Motor neuron (in vitro differentiated cells): ENCODE results near the gene EIF5. TPM values are rescaled to one million over a fixed set of nuclear protein-coding genes. Genes with fewer than 3 reads are reported as not detected.

ENCODE experiments used
- ATAC-seq, 8 experiments: fragments of 200-7000 bp; cut with Tn5 transposase; replicated peaks in 6 of 8; 2 replicates each; pipeline ENCODE4 v1.8.0; 2021; ENCODE audit warnings: mild to moderate bottlenecking in 8 of 8, moderate library complexity in 8 of 8
- H3K27ac ChIP-seq, 2 donors: fragments of 250-450 bp; sonication (Bioruptor Pico); 2 replicates each; pipeline ENCODE4 v1.9.0; 2021; ENCODE audit warnings: antibody characterized with exemption in 2 of 2, mild to moderate bottlenecking in 2 of 2, moderate library complexity in 1 of 2
- H3K4me1 ChIP-seq, 2 donors: fragments of 250-450 bp; sonication (Bioruptor Pico); replicated peaks in 1 of 2; 2 replicates each; pipeline ENCODE4 v1.6.1; 2021; ENCODE audit warnings: antibody characterized with exemption in 2 of 2, mild to moderate bottlenecking in 2 of 2, moderate library complexity in 1 of 2
- H3K4me3 ChIP-seq, 5 donors: fragments of 250-450 bp; sonication (Bioruptor Pico); 2 replicates each; pipeline ENCODE4 v1.9.0; 2021; ENCODE audit warnings: antibody characterized with exemption in 5 of 5, mild to moderate bottlenecking in 5 of 5, moderate library complexity in 4 of 5
- WGBS, 10 experiments: fragments of 450-650 bp; shearing (Covaris generic); methylation state at CpG; one replicate each; pipeline ENCODE4 v1.0.0; 2022; 5-methylcytosine and 5-hydroxymethylcytosine counted together
- in situ Hi-C, 9 experiments: fragments of 400-800 bp; cut with MboI; loops; one replicate each; pipeline ENCODE4 v1.15.0; 2021; ENCODE audit warnings: low sequenced_read_pairs in 9 of 9, low pct_unique_long_range_greater_than_20kb in 2 of 9; ENCODE audit not compliant: unreplicated experiment in 9 of 9
- total RNA-seq, 8 experiments: library from RNA; unstranded; fragments of 300-600 nt; gene quantifications; 2 replicates each; pipeline versions ENCODE4 v1.2.3 to v1.2.4, GENCODE V29; 2022

EIF5 gene
- total RNA-seq = 100 to 1,000 TPM in 6 of 8 experiments, 10 to 100 TPM in 2; 86.5 to 192 (median 139) TPM

DNA sequence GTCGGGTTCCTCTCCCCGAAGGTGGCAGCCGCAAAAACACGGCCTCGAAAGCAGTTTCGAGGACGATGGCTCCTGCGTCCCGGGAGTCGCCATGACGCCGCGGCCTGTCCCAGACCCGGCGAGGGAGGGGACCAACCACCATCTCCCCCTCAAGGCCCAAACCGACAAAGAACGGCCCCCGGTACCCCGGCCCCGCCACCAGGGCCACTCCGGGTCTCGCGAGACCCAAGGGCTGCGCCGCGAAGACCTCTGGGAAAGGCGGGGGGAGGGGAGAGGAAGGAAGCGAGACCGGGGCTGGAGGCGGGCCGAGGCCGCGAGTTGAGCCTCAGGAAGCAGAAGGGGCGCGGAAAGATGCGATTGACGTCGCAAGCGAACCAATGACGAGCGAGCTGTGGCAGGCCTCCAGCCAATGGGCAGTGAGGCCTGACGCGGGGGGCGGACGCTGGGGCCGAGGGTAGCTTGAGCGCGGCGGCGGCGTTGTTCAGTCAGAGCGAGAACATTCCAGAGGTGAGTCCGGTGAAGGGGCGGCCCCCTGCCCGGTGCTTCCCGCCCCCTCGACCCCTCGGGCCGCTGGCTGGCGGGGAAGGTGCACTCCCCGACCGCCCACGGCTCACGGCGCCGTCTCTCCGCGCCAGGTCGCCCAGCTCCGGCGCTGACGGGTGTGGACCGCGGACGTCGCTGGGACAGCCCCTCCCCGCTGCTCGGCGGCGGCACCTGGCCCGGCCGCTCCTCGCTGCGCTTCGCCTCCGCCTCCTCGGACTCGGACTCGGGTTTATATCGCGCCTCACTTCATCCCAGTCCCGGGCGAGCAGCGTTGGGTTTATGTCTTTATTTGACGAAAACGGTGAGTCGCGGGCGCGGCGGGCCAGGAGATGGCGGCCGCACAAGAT, at the start of gene EIF5:
EIF5 (plus strand) TSS at position 484 of the 890 bp plus-strand sequence. CDS start 1,624 bp downstream, outside the sequence.
- Histone ChIP-seq H3K4me1 (peaks cover 12 to 18% of the 10 kb centered on the region in 2 donors), H3K27ac (peak within 1 kb of the TSS; percentile 98 to 99), H3K4me3 (peak within 1 kb of the TSS; percentile 84 to 94 (median 91))
- in situ Hi-C loops = no loop called here
- peak; percentile 72 to 91 (median 88) for ATAC-seq
- WGBS, 10 experiments = 0 to 2% (median 0%) methylated on average over 3 to 12 of the region's 103 CpGs; no CpG with 5 or more reads in 7 of the 10 experiments

GRCh38 chr14:103284574-103285467, 49.2 kb upstream of the EIF5 start:
- in situ Hi-C loops = loop anchor here in 8 of 9 experiments (10.0 to 25.0 kb wide), 2 partner anchors 198 to 200 kb away; partner anchors contain the start of genes LBHD2 (in 8 of the 8) and EXOC3L4 (in 5 of the 8)
- 37 to 93% (median 73%) methylated on average over 1 to 7 of the region's 9 CpGs; no CpG with 5 or more reads in 1 of the 10 experiments for WGBS, 10 experiments
- Histone ChIP-seq H3K27ac (no peak overlapping the region), H3K4me1 (no peaks in the 10 kb centered on the region), H3K4me3 (no peak overlapping the region)
- ATAC-seq = no peak

DNA sequence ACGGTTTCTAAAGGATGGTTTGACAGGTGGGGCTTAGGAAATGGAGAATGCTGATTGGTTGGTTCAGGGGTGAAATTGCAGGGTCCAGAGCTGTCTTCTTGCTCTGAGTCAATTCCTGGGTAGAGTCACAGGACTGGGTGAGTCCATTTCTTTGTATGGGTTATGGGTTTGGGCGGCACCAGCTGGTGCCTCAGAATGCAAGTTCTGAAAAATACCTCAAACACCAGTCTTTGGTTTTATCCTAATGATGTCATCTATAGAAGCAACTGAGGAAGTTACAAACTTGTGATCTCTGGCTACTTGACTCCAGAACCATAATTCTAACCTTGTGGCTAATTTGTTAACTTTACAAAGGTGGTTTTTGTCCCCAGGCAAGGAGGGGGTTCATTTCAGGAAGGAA, 47.6 kb upstream of the EIF5 start:
- H3K4me1 ChIP-seq = no peaks in the 10 kb centered on the region
- in situ Hi-C loops = loop anchor here in 8 of 9 experiments (10.0 to 25.0 kb wide), 2 partner anchors 199 to 202 kb away; partner anchors contain the start of genes LBHD2 (in 8 of the 8) and EXOC3L4 (in 5 of the 8)
- 40 to 100% (median 80%) methylated on average over 1 to 2 of the region's 2 CpGs; no CpG with 5 or more reads in 2 of the 10 experiments for WGBS, 10 experiments
- H3K4me3 ChIP-seq = no peak overlapping the region
- peak in 2 of 8 experiments; percentile 33 to 41 for ATAC-seq
- no peak overlapping the region for H3K27ac ChIP-seq

DNA sequence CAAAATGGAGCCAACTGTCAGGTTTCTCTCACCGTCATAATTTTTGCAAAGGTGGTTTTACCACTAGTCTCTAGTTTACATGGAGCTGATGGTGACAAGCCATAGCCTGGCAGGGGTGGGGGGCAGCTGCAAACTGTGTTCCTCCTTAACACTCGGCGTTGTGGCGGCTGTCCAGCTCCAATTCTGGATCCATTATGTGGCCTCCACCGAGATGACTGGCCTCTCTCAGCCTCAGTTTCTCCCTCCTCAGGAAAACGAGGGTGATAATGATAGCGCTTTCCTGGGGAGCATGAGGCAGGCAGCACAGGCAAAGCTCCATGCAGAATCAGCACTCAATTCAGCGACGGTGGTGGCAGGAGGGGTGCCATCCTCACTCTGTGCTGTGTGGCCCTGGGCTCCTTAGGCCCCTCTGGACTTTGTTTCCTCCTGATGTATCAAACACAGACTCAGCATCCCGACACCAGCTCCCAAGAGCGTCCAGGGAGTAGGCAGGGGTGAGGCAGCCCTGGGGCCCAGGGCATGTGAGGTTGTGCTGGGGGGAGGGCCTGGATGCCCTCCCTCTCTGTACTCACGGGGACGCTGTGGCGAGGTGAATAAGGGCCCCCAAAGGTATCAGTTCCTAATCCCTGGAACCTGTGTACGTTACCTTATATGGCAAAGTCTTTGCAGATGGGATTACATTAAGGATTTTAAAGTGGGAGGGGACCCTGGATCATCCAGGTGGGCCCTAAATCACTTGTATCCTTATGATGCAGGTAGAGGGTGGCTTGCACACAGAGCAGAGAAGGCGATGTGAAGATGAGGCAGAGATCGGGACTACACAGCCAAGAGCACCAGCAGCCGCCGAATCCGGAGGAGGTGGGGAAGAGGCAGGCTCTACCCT, 46.8 kb upstream of the EIF5 start:
- 20 to 95% (median 78%) methylated on average over 2 to 12 of the region's 20 CpGs; no CpG with 5 or more reads in 2 of the 10 experiments for WGBS, 10 experiments
- H3K4me3 ChIP-seq = no peak overlapping the region
- in situ Hi-C loops = loop anchor here in 8 of 9 experiments (10.0 to 25.0 kb wide), 2 partner anchors 200 to 202 kb away; partner anchors contain the start of genes LBHD2 (in 8 of the 8) and EXOC3L4 (in 5 of the 8)
- no peak for ATAC-seq
- H3K27ac ChIP-seq = no peak overlapping the region
- H3K4me1 ChIP-seq = no peaks in the 10 kb centered on the region

- Histone ChIP-seq H3K4me3 (no peak overlapping the region), H3K27ac (no peak overlapping the region), H3K4me1 (no peaks in the 10 kb centered on the region)
- no peak for ATAC-seq
- WGBS, 10 experiments = 72 to 100% (median 86%) methylated on average over 2 to 9 of the region's 16 CpGs
- in situ Hi-C loops = loop anchor here in 8 of 9 experiments (10.0 to 25.0 kb wide), 2 partner anchors 201 to 203 kb away; partner anchors contain the start of genes LBHD2 (in 8 of the 8) and EXOC3L4 (in 5 of the 8)
These were observed 45.8 kb upstream of the EIF5 start for GRCh38 chr14:103288076-103288766.

DNA sequence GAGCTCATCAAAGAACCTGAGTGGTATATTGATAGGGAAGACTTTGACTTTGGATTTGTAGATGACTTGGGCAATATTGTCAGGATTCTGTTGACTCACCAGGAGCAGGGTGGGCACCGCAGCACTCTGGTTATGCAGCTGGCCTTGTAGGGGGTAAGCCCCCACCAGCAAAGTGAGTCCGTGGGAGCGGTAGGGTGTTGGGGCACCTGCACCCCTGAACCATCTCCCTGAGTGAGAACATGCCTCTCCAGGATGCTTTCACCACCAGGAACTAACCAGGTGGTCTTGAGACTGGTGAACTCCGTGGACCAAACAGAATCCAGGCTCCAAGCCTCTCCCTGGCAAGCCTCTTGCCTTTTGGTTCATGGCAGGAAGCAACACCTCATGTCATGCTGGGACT, 44.0 kb upstream of the EIF5 start:
- 50 to 100% methylated on average over 1 to 2 of the region's 4 CpGs; no CpG with 5 or more reads in 8 of the 10 experiments for WGBS, 10 experiments
- in situ Hi-C loops = loop anchor here in 5 of 9 experiments (25.0 kb wide), 1 partner anchor 203 kb away; the partner anchor contains the start of genes EXOC3L4 (in 5 of the 5) and LBHD2 (in 5 of the 5)
- Histone ChIP-seq H3K27ac (no peak overlapping the region), H3K4me3 (no peak overlapping the region), H3K4me1 (no peaks in the 10 kb centered on the region)
- no peak for ATAC-seq

DNA sequence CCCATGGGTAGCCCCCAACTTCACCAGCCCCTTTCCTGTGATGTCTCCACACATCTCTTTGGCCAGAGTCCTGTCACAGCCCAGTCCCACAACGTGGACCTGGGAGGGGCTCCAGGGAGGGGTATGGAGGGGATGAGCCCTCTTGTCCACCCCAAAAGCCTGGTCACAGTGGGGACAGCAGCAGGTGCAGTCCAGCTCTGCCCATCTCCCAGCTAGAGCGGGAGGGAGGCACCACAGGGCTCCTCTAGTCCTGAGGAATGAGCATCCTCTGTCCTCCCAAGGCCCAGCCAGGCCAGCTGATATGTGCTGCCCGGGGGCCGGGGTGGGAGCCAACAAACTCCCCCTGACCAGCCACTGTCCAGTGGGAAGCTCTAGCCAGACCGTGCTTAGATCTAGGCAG, 43.5 kb upstream of the EIF5 start:
- no peak overlapping the region for H3K4me3 ChIP-seq
- no peaks in the 10 kb centered on the region for H3K4me1 ChIP-seq
- 40 to 80% (median 76%) methylated on average over 1 to 2 of the region's 5 CpGs; no CpG with 5 or more reads in 7 of the 10 experiments for WGBS, 10 experiments
- no peak overlapping the region for H3K27ac ChIP-seq
- ATAC-seq = no peak
- in situ Hi-C loops = loop anchor here in 5 of 9 experiments (25.0 kb wide), 1 partner anchor 203 kb away; the partner anchor contains the start of genes EXOC3L4 (in 5 of the 5) and LBHD2 (in 5 of the 5)

GRCh38 chr14:103290961-103291360, 43.1 kb upstream of the EIF5 start:
- WGBS, 10 experiments = 81 to 90% (median 88%) methylated on average over 1 to 3 of the region's 3 CpGs; no CpG with 5 or more reads in 7 of the 10 experiments
- Histone ChIP-seq H3K4me1 (no peaks in the 10 kb centered on the region), H3K27ac (no peak overlapping the region), H3K4me3 (no peak overlapping the region)
- in situ Hi-C loops = loop anchor here in 5 of 9 experiments (25.0 kb wide), 1 partner anchor 204 kb away; the partner anchor contains the start of genes EXOC3L4 (in 5 of the 5) and LBHD2 (in 5 of the 5)
- ATAC-seq = no peak

DNA sequence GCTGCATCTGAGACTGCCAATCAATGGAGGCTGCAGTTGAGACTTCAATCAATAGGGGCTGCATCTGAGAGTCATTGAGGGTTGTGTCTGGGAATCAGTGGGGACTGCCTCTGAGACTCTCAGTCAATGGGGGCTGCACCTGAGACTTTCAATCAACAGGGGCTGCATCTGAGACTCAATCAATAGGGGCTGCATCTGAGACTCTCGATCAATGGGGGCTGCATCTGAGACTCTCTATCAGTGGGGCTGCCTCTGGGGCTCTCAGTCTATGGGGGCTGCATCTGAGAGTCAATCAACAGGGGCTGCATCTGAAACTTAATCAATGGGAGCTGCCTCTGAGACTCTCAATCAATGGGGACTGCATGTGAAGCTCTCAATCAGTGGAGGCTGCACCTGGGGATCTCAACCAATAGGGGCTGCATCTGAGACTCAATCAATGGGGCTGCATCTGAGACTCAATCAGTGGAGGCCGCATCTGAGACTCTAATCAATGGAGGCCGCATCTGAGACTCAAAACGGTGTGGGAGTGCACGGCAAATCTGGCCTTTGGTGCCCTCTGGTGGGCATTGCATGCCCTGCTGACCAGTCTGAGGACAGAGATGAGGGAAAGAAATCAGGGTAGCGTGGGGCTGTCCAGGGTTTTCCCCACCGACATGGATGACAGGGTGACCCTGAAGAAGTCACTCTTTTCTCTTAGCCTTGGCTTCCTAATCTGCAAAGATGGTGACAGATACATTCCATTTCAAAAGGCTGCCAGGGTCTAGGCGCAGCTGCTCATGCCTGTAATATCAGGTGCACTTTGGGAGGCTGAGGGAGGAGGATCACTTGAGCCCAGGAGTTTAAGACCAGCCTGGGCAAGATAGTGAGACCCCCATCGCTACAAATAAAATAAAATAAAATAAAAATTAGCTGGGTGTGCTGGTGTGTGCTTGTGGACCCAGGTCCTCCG, 41.3 kb upstream of the EIF5 start:
- ATAC-seq = peak; percentile 90 to 99 (median 95)
- Histone ChIP-seq H3K4me3 (no peak overlapping the region), H3K27ac (no peak overlapping the region), H3K4me1 (no peaks in the 10 kb centered on the region)
- in situ Hi-C loops = loop anchor here in 5 of 9 experiments (25.0 kb wide), 1 partner anchor 205 kb away; the partner anchor contains the start of genes EXOC3L4 (in 5 of the 5) and LBHD2 (in 5 of the 5)
- 6 to 50% (median 24%) methylated on average over 1 to 7 of the region's 10 CpGs; no CpG with 5 or more reads in 1 of the 10 experiments for WGBS, 10 experiments

- ATAC-seq = no peak
- 26 to 85% (median 55%) methylated on average over 1 to 5 of the region's 7 CpGs; no CpG with 5 or more reads in 6 of the 10 experiments for WGBS, 10 experiments
- no peaks in the 10 kb centered on the region for H3K4me1 ChIP-seq
- no peak overlapping the region for H3K27ac ChIP-seq
- H3K4me3 ChIP-seq = no peak overlapping the region
- in situ Hi-C loops = loop anchor here in 5 of 9 experiments (25.0 kb wide), 1 partner anchor 206 kb away; the partner anchor contains the start of genes EXOC3L4 (in 5 of the 5) and LBHD2 (in 5 of the 5)
These were observed 40.6 kb upstream of the EIF5 start for GRCh38 chr14:103293465-103293864.
